ENCODE data around the gene SLC6A12. TPM values are rescaled to one million over a fixed set of nuclear protein-coding genes. Genes with fewer than 3 reads are reported as not detected.

The SLC6A12 gene
- total RNA-seq, 1 experiment from 2014 or later = 0.79 TPM

- CTCF ChIA-PET = interaction anchor here (0.7 to 1.2 kb wide), 3 partner anchors 13 to 74 kb away, joined by 3 to 4 read pairs (median 3); no protein-coding TSS in a partner anchor
- TF ChIP-seq MAX (CRISPR knock-in tag; IDR thresholded peaks at IDR 0.05) (no peak), TEAD1 (CRISPR knock-in tag; IDR thresholded peaks at IDR 0.05) (no peak), E2F4 (CRISPR knock-in tag; IDR thresholded peaks at IDR 0.05; ENCODE audit: borderline replicate concordance, low read depth) (no peak), ATF1 (CRISPR knock-in tag; IDR thresholded peaks at IDR 0.05) (no peak), E2F1 (CRISPR knock-in tag; IDR thresholded peaks at IDR 0.05) (no peak), ZNF425 (CRISPR knock-in tag; conservative IDR thresholded peaks at IDR 0.05) (no peak)
- DNase-seq (ENCODE audit: low spot score) (no peak), ATAC-seq (no peak)
- POLR2A ChIA-PET = no interaction called here
- no peaks in the 10 kb centered on the region for H3K36me3 Mint-ChIP-seq
- H3K4me1 Mint-ChIP-seq = peaks cover 8% of the 10 kb centered on the region
- no peak overlapping the region for H3K27ac Mint-ChIP-seq
- no peaks in the 10 kb centered on the region; the same call in 1 of the 2 replicates for H3K27me3 Mint-ChIP-seq (ENCODE audit: low read depth)
- no peaks in the 10 kb centered on the region for H3K9me3 Mint-ChIP-seq
- no peak overlapping the region for H3K4me3 Mint-ChIP-seq
Measured at GRCh38 chr12:157644-158043, 56.3 kb downstream of the SLC6A12 start.

GRCh38 chr12:156945-157344 lies 57.0 kb downstream of the SLC6A12 start:
- TF ChIP-seq ATF1 (CRISPR knock-in tag; IDR thresholded peaks at IDR 0.05) = no peak
- no peak for TF ChIP-seq NFATC4 (CRISPR knock-in tag; IDR thresholded peaks at IDR 0.05)
- no peak for TF ChIP-seq ZBTB21 (CRISPR knock-in tag; IDR thresholded peaks at IDR 0.05; ENCODE audit: borderline replicate concordance)
- CTCF ChIA-PET = interaction anchor here (1.2 kb wide), 1 partner anchor 12 kb away, joined by 4 read pairs; no protein-coding TSS in a partner anchor
- peaks cover 12% of the 10 kb centered on the region for H3K4me1 Mint-ChIP-seq
- H3K27ac Mint-ChIP-seq = no peak overlapping the region
- POLR2A ChIA-PET = no interaction called here
- H3K4me3 Mint-ChIP-seq = no peak overlapping the region
- DNase-seq (ENCODE audit: low spot score) = no peak
- H3K27me3 Mint-ChIP-seq (ENCODE audit: low read depth) = no peaks in the 10 kb centered on the region; the same call in 1 of the 2 replicates
- ATAC-seq = no peak
- H3K9me3 Mint-ChIP-seq = no peaks in the 10 kb centered on the region
- no peaks in the 10 kb centered on the region for H3K36me3 Mint-ChIP-seq

- POLR2A ChIA-PET = no interaction called here
- Mint-ChIP-seq H3K27me3 (ENCODE audit: low read depth) (no peaks in the 10 kb centered on the region; the same call in 1 of the 2 replicates), H3K4me1 (peaks cover 20% of the 10 kb centered on the region), H3K9me3 (no peaks in the 10 kb centered on the region), H3K36me3 (no peaks in the 10 kb centered on the region), H3K27ac (no peak overlapping the region), H3K4me3 (no peak overlapping the region)
- TF ChIP-seq ZNF532 (CRISPR knock-in tag; IDR thresholded peaks at IDR 0.05; ENCODE audit: borderline replicate concordance) (no peak), ZNF121 (CRISPR knock-in tag; IDR thresholded peaks at IDR 0.05) (no peak)
- CTCF ChIA-PET = interaction anchor here (0.5 to 1.7 kb wide), 3 partner anchors 24 to 64 kb away, joined by 4 to 8 read pairs (median 5); no protein-coding TSS in a partner anchor
- no peak for ATAC-seq
- DNase-seq (ENCODE audit: low spot score) = no peak
Measured at GRCh38 chr12:155646-156045, 58.3 kb downstream of the SLC6A12 start.
